ENCODE results near the gene NR3C1.

The NR3C1 gene

DNA sequence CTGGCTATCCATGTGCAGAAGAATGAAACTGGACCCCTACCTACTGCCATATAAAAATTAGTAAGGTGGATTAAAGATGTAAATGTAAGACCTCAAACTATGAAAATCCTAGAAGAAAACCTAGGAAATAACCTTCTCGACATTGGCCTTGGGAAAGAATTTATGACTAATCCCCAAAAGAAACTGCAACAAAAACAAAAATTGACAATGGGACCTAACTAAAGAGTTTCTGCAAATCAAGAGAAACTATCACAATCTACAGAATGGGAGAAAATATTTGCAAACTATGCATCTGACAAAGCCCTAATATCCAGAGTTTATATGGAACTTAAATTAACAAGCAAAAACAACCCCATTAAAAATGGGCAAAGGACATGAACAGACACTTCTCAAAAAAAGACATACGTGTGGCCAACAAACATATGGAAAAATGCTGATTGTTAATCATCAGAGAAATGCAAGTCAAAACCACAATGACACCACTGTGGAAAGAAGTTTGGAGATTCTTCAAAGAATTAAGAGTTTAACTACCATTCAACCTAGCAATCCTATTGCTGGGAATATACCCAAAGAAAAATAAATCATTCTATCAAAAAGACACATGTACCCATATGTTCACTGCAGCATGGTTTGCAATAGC lies 98.5 kb downstream of the NR3C1 start:
- DNase-seq, result no peak

DNA sequence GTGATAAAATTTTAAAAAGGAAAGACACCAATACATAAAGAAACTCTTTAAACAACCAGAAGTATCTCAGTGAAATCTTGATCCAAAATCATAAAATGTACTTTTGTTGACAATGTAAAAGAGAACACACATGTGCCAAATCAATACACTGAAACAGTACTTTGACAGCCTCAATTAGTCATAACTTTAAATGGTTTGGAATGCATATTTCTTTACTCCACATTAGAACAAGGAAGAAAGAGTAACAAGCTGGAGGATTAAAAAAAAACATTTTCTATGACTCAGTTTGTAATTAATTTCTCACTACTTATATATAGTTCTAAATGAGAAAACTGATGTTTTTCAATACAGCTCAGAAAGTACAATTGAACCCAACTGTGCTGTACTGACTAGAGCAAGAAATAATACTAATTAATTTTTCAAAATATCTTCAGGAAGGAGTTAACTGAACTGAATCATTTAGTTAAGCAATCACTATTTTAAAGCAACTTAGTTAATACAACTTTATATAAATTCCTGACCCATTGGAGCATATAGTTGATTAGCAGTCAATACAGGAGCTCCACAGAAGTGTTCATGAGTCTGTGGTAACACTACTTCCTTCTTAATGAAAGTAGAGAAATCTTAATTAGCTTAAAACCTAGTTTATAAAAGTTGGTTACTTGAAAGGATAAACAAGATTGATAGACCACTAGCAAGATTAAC lies 101.0 kb downstream of the NR3C1 start:
- no peak for DNase-seq

DNA sequence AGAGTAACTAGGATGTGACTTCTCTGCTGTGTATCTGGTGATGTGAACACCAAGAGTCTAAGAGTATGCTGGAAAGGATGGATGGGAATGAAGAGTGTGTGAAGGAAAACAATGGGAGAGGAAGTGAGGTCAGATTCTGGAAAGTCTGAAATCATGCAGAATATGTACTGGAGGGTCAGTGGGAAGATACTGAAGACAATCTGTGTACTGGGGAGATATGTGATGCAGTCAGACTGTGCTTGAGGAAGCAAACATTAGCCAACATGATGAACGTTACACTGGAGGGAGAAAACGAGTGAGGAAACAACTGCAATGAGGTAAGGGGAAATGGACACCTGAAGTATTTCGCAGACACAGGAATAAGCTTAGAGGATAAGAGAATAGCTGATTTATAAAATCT lies 105.7 kb downstream of the NR3C1 start:
- no peak for DNase-seq

DNA sequence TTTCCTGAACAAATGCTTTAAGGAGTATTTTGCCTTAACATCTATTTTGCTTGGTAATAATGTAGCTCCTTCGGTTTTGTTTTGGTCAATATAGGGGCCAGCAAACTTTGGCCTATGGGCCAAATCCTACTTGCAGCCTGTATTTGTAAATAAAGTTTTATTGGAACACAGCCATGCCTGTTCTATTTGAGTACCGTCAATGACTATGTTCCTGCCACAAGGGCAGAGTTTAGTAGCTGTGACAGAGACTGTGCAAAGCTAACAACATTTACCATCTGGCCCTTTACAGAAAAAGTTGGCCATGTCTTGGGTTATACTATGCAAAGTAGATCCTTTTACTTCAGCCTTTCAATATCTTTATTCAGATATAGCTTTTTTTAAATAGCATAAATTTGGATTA lies 113.4 kb downstream of the NR3C1 start:
- DNase-seq, result no peak

DNA sequence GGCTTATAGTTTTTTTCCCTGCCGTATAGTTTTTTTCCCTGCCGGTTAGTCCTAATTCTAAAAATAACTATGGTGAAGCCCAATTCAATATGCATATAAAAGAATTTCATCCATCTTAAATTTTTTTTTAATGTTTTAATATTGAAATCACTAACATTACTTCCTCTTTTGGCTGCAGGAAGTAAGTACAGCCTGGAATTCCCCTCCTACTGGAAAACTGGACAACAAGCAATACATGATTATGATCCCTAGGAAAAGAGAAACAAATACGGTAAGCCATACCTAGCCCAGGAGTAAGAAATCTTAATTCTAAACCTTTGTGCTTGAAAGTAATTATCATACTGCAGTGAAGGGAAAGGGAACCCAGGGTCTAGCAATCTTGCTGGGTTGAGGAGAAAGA lies 119.0 kb downstream of the NR3C1 start:
- no peak for DNase-seq

DNA sequence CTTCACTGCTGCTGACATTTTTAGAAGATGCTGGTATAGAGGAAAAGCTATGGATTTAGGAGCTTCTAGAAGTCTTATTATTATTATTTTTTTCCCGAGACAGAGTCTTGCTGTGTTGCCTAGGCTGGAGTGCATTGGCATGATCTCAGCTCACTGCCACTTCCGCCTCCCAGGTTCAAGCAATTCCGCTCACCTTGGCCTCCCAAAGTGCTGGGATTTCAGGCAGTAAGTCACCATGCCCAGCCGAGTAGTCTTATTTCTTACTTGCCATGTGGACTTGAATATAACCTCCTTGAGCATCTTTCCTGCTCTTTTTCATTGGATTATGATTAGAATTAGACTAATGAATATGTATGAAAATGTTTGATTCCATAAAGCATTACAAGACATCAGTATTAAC lies 119.5 kb downstream of the NR3C1 start:
- no peak for DNase-seq

DNA sequence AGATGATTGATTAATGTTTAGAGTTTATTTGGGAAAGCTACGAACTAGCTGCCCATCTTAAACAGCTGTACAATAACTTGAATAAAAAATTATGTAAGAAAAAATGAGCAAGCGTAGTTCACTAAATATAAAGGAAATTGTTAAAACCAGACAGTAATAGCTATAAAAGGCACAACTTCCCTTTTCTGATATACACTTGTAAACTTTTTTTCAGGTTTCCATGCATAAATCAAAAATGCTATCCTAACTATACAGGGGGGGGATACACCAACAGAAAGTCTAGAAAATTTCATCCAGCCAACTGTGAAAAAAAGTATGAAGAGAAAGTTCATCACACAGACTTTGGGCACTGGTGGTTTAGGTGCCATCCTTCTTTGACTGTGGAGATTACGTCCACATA lies 122.3 kb downstream of the NR3C1 start:
- DNase-seq, result no peak

DNA sequence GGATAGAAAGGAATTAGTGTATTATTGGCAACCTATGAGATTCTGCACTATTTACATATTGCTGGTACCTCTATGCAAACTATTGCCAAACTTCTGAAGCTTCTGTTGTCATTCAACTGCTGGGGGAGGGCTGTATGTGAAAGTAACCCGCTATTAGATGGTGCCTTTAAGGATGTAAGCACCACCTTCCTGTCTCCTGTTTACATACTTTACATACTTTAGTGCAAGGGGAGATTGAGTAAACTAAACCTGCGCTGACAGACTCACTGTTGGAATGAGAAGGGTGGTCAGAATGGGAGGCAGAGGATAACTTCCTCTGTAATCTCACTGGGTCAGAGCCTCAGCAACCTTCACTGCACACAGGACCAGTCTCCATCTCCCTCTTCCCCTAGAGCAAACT lies 123.8 kb downstream of the NR3C1 start:
- no peak for DNase-seq

DNA sequence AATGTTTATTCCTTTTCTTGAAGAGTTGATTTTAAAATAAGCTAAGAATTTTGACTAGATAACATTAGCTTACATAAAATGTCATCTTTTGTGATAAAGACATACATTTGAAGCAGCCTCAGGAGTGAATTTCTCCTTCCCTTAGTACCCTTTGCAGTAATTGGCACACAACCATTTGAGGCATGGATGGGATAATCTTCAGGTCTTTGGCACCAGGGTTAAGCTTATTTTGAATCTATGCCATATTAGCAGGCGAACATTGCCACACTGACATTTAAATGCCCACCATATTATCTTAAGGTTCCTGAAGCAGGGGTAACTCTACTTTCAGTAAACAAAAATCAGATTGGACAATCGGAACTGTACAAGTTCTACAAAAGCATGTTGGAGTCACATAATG lies 126.0 kb downstream of the NR3C1 start:
- DNase-seq, result no peak

DNA sequence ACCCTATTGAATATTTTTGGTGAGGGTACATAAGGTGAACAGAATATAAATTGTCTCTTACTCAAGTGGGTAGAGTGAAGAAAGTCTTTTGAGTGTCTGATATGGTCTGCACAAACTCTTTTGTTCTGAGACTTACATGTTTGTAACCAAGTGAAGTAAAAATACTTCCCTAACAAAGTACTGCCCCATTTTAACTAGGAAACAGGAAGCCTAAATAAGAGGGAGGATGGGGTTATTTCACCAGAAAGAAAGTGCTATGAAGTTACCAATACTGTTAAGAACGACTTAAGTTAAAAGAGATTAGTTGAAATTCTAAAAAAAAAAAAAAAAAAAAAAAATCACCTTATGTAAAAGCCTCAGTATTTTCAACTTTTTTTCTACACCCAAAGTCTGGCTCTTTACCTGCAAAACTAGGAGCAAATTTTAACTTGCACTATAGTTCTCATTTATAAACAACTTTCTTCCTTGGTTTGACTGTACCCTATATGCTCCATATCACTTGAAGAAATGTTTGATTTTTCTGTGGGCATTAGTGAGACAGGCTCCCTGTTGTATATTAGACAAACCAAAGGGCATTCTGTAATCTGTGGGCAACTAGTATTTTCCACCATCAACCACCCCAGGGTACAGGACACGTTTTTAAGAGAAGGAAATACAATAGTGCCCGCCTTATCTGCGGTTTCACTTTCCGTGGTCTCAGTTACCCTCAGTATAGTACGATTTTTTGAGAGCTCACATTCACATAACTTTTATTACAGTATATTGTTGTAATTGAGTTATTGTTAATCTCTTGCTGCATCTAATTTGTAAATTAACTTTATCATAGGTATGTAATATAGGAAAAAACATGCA lies 127.7 kb downstream of the NR3C1 start:
- DNase-seq, result no peak

DNA sequence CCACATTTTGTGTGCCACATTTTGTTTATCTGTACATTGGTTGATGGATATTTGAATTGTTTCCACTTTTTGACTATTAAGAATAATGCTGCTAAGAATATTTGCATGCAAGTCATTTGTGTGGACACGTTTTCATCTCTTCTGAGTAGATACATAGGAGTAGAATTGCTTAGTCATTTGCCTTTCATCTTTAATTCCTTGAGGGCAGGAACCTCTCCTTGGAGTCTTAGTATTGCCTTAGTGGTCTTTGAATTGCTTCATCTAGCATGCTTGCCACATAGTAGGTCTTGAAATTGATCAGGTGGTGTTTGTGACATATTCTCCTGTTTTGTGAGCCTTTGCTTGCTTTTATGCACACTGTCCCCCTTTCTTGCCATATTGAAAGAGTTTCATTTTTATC lies 128.5 kb downstream of the NR3C1 start:
- DNase-seq, result no peak

DNA sequence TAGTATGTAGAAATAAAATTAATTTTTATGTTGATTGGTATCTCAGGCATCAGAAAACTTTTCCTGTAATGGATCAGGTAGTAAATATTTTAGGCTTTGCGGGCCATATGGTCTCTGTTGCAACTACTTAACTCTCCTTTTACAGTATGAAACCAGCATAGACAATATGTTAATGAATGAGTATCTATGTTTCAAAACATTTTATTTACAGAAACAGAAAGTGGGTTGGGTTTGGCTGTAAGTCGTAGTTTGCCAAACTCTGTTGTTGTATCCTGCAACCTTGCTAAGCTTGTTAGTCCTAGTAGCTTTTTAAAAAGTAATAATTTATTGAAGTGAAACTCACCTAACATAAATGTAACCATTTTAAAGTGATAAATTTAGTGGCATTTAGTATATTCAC lies 132.1 kb downstream of the NR3C1 start:
- no peak for DNase-seq

DNA sequence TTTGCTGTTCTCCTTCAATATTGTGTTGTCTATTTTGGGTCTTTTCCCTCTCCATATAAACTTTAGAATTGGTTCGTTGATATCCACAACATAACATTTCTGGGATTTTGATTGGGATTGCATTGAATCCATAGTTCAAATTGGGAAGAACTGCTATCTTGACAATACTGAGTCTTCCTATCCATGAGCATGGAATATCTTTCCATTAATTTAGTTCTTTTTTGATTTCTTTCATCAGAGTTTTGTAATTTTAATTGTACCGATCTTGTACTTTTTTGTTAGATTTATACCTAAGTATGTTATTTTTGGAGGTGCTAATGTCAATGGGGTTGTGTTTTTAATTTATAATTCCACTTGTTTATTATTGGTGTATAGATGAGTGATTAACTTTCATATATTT lies 135.1 kb downstream of the NR3C1 start:
- no peak for DNase-seq

DNA sequence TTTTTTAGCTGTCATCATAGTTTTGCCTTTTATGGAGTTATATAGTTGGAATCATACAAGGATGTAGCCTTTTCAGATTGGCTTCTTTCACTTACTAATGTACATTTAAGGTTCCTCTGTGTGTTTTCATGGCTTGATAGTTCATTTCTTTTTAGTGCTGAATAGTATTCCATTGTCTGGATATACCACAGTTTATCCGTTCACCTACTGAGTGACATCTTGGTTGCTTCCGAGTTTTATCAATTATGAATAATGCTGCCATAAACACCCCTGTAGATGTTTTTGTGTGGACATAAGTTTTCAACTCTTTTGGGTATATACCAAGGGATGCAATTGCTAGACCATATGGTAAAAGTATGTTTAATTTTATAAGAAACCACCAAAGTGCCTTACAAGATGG lies 136.3 kb downstream of the NR3C1 start:
- no peak for DNase-seq

DNA sequence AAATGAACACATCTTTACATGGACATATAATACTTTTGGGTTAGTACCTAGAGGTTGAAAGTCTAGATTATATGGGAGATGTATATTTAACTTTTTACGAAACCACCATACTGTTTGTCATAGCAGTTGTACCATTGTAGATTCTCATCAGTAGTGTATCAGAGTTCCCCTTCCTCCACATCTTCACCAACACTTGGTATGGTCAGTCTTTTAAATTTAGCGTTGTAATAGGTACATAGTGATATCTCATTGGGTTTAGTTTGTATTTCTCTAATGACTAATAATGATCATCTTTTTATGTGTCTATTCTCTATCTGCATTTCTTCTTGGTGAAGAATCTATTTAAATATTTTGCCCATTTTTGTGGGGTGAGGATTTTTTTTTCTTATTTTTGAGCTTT lies 137.5 kb downstream of the NR3C1 start:
- no peak for DNase-seq

DNA sequence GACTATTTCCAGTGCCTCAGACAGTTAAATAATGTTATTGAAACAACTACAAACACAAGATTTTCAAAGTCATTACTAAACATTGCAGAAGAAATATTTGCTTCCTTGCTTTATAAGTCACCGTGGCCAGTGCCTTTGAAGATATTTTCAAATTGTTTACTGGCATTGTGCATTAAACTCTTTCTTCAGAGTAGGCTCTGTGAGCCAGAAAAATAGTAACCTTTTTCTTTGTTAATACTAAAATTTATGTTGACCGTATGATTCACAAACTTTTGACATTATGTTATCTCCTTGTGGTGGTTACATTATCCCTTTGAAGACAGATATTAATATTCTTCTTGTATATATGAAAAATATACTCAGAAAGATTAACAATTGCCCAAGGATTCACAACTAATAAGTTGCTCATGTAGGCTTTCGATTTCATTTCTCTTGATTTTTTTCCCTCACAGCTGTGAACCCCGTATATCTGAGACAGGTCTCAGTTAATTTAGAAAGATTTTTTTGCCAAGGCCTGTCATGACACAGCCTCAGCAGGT lies 140.1 kb downstream of the NR3C1 start:
- no peak for DNase-seq

DNA sequence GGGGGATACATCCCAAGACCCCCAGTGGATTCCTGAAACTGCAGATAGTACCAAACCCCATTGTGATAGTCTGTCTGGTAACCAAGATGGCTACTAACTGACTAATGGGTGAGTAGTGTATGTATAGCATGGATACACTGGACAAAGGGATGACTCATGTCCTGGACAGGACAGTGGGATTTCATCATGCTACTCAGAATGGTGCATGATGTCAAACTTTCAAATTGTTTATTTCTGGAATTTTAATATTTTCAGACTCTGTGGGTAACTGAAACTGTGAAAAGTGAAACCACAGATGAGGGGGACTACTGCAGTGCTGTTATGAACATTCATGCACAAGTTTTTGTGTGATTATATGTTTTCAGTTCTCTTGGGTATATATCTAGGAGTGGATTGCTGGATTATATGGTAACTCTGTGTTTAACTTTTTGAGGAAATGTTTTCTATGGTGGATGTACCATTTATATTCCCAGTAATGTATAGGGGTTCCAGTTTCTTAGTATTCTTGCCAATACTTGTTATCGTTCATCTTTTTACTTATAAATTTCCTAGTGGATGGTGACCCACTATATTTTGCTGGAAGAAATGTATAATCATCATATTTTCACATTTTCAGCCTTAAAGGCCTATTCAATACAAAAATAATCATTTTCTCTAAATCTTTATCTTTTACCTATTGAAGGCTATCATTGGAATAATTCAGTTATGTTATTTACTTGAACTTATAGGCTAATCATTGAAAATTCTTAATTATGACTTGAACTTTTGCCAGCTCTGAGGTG lies 140.9 kb downstream of the NR3C1 start:
- no peak for DNase-seq

DNA sequence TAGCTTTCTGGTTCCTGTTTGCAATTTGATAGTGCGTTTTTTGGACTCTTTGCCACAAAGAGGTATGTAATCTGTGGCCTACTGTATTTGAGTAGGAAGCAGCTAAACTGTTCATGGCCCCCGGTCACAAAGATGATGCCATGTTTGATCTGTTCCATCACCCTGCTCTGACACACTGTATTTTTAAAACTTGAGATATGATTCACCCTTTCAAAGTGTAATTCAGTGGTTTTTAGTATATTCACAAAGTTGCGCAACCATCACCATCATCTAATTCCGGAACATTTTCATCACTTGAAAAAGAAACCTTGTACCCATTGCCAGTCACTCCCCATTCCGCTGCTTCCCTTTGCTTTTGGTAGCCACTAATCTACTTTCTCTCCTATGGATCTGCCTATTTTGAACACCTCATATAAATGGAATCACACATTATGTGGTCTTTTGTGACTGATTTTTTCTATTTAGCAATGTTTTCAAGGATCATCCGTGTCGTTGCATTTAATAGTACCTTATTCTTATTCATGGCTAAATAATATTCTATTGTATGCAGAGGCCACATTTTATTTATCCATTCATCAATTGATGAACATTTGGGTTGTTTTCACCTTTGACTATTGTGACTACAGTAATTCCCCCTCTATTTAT lies 141.6 kb downstream of the NR3C1 start:
- DNase-seq, result no peak

DNA sequence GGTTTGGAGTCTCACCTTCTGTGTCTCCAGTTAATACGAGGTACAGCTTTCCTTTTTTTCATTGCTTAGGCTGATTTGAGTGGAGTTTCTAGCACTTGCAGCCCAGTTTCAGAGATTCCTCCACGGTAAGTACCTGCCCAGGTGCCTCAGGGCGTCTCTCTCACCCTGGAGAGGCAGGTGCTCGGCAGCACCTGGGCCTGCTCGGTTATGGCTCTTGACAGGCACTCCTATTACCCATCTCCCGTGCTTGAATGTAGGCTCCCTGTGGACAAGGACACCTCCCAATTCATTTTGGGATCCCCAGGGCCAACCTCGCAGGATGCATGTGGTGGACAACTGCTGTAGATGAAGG lies 144.3 kb downstream of the NR3C1 start:
- DNase-seq, result no peak

DNA sequence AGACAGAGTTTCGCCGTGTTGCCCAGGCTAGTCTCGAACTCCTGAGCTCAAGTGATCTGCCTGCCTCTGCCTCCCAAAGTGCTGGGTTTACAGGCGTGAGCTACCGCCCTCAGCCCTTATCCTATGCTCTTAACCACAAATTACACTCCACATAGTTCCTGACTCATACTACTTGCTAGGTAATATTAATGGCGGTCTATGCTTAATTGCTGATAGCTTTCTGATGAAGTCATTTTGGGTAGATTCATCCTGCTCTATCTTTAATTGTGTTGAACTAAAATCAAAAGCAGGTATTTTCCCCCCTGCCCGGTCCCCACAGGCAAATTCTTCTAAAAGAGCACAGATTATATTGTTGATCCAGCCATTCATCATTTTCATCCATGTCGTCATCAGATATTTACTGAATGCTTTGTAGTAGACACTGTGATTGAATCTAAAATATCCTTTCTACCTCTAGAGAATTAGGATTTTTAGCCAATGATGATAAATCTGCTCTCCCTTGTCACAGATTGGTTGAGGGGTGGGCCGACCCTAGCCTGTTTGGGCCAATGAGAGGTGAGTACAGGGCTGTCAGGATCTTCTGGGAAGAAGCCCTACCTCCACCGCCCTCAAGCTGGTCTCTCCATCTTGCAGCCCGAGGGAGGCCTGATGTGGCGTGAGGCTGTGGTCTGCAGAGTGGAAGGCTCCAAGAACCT lies 144.8 kb downstream of the NR3C1 start:
- no peak for DNase-seq

DNA sequence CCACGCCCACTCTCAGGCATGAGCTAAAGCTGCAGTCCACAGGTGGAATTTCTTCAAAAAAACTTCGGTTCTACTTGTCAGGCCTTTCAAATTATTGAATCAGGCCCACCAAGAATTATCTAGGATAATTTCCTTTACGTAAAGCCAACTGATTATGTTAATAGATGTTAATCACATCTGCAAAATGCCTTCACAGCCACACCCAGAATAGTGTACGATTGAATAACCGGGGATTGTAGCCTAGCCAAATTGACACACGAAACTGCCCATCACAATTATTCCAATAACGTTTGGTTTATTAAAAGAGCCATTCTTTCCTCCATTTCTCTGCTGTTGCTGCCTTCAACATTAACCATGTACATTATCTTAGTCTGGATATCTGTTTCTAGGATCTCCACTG lies 148.7 kb downstream of the NR3C1 start:
- no peak for DNase-seq

DNA sequence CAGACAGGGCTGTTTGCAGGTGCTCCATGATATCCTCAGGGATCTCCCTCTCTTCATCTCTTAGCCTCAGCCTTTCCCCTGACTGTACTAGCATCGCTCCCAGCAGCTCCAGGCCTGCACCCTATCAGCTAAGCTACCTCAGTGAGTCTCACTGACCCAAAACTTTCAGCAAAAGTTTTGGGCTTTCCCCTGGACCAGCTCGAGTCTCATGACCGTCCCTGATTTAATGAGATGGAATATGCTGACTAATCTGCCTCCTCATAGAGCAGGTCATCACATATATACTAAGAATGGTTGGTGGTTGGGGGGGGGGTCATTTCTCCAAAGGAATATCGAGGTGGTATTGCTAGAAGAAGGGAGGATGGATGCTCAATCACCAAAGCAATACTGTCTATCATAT lies 151.5 kb downstream of the NR3C1 start:
- no peak for DNase-seq
